Spinal cord (tissue), 10 donors: ENCODE data around the gene PSMD12. TPM values are rescaled to one million over a fixed set of nuclear protein-coding genes. Genes with fewer than 3 reads are reported as not detected.

Experiments
- DNase-seq, 6 donors: peaks; one replicate each; pipeline versions ENCODE4 v3.0.0 to v3.0.0-alpha.2; 2013 to 2015; ENCODE audit warnings: low spot score in 6 of 6, low read depth in 4 of 6
- H3K27ac ChIP-seq: one replicate; pipeline ENCODE4 v1.5.1; 2013; ENCODE audit warnings: low read depth, low read length, control low read depth
- H3K27me3 ChIP-seq: one replicate; pipeline ENCODE4 v1.6.1; 2013; ENCODE audit warnings: low read length; ENCODE audit not compliant: control insufficient read depth, insufficient read depth
- H3K36me3 ChIP-seq: one replicate; pipeline ENCODE4 v1.6.1; 2013; ENCODE audit warnings: low read length; ENCODE audit not compliant: control insufficient read depth, insufficient read depth
- H3K4me1 ChIP-seq: one replicate; pipeline ENCODE4 v1.6.1; 2013; ENCODE audit warnings: low read length; ENCODE audit not compliant: control insufficient read depth, insufficient read depth
- H3K4me3 ChIP-seq: one replicate; pipeline ENCODE4 v1.5.1; 2013; ENCODE audit warnings: low read depth, low read length, control low read depth
- H3K9me3 ChIP-seq: one replicate; pipeline ENCODE4 v1.6.1; 2013; ENCODE audit warnings: low read length; ENCODE audit not compliant: control insufficient read depth, insufficient read depth
- WGBS: methylation state at CpG from one replicate; pipeline ENCODE4 v1.1.5; 2013; ENCODE audit warnings: missing lambda C conversion rate; ENCODE audit not compliant: insufficient coverage; 5-methylcytosine and 5-hydroxymethylcytosine counted together
- polyA plus RNA-seq, 2 donors: library from polyadenylated mRNA; unstranded; fragments of 120-200 nt; gene quantifications; one replicate each; pipeline ENCODE4 v1.2.1, GENCODE V29; 2013; ENCODE audit not compliant: insufficient read length in 2 of 2
- total RNA-seq, 2 donors: library from RNA; depleted of rRNA in 1 of 2; stranded (reverse); fragments of 120-200 nt in 1 of 2; fragments of >200 nt in 1 of 2; gene quantifications; one replicate each; pipeline versions ENCODE4 v1.2.3 to v1.2.4, GENCODE V29; 2013 to 2014
- donor health status: healthy.

PSMD12 gene
- total and polyA plus RNA-seq, 4 donors: 19.1 to 49.3 (median 42.8) TPM

DNA sequence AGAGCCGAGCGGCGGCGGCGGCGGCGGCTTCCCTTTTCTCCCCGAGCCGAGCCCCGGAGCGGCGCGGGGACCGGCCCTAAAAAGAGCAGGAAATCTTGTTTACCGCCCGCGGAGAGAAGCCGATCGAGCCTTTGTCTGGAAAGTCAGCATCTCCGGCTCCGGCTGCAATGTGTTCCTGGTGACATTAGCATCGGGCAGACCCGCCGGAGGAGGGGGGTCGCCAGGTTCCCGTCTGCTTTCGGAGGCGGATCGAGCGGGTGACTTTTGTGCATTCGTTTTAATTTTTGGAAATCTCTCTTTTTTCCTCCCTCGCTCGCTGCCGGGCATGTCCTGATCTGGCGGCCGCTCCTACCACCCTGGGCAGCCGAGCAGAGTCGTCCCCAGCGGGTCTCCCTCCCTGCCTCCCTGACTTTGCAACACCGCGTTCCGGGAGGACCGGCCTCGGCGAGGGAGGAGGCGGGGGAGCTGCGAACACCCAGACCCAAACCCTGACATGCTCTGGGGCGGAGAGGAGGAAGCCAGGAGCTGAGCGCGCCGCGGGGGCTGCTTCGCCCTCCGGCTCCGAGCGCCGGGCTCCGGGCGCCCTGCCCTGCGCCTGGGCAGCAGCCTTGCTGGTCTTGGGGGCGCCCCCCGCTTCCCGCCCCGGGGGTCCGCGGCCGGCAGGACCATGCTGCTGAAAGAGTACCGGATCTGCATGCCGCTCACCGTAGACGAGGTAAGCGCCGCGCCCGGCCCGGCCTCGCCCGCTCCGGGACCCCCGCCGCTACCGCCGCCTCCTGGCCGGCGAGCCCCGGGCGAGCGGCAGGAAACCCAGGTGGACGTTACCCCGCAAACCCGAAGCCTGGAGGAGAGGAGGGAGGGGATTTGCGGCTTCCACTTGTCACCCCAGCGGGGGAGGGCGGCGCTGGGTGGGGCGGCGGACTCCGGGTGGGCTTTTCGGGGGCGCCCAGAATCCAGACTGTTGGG is 11.4 kb upstream of the PSMD12 start:
- WGBS: under 1% methylated on average over 91 of the region's 100 CpGs
- peak overlapping the region; percentile 98 for H3K27ac ChIP-seq
- no peaks in the 10 kb centered on the region for H3K9me3 ChIP-seq
- peak in 2 of 6 donors; percentile 69 to 74 for DNase-seq
- no peaks in the 10 kb centered on the region for H3K27me3 ChIP-seq
- peak overlapping the region; percentile 91 for H3K4me3 ChIP-seq
- H3K4me1 ChIP-seq: peaks cover 33% of the 10 kb centered on the region
- peaks cover 4% of the 10 kb centered on the region for H3K36me3 ChIP-seq

DNA sequence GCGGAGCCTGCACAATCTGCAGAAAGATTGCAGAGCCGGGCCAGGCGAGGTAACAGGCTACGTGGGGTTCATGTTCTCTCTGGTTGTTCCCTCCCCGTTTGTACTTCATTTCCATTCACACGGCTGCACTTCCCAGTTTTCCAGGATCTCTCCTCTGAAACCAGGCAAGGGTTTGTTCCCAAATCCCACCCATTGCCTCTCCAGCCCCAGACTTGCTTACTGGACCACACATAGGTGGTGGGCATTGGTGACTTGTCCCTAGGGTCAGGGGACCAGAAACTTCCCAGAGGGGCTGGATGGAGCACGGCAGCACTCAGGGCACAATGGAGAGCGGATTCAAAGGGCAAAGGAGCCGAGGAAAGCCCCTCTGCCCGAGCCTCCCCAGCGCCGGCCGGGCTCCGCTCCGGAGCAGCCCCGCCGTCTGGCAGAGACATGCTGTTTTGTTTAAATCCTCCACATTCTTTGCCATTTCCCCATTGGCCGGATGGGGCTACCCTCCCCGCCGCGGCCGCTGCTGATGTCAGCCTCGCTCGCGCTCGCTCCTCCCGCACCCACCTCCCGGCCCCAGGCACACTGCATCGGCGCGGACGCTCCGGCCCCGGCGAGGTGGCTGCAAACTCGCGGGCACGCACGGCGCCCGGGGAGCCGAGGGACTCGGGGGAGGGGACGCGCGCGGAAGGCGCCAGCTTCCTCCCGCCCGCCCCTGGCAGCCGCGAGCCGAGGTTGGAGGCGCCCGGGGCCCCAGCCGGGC is 10.5 kb upstream of the PSMD12 start, which contains the start of gene PITPNC1:
Gene PITPNC1 (plus strand): TSS at position 545 of the 751 bp plus-strand sequence.
- DNase-seq: peak in 5 of 6 donors; percentile 74 to 96 (median 81)
- H3K27ac ChIP-seq: peak within 1 kb of the TSS; percentile 98
- whole genome bisulfite sequencing: under 1% methylated on average over 56 of the region's 56 CpGs
- no peaks in the 10 kb centered on the region for H3K27me3 ChIP-seq
- H3K4me3 ChIP-seq: peak within 1 kb of the TSS; percentile 91
- peaks cover 33% of the 10 kb centered on the region for H3K4me1 ChIP-seq
- no peaks in the 10 kb centered on the region for H3K9me3 ChIP-seq
- peaks cover 4% of the 10 kb centered on the region for H3K36me3 ChIP-seq

DNA sequence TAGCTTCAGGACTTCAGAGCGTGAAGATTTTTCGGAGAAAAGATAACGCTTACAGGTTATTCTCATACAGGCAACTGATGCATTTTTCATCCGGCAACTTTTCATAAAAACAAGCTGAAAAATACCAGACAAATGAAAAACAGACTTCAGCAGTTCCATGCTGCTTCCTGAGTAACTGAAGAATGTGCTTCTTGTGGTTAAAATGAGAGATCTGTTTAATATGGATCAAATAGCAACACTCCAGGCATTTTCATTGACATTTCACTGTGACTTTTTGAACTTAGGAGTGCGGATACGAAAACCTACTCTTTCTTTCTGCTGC is 10.0 kb upstream of the PSMD12 start:
- no peaks in the 10 kb centered on the region for H3K27me3 ChIP-seq
- H3K4me3 ChIP-seq: peak overlapping the region; percentile 91
- 33% methylated on average over 5 of the region's 6 CpGs for WGBS
- DNase-seq: peak in 1 of 6 donors; percentile 26
- peaks cover under 1% of the 10 kb centered on the region for H3K36me3 ChIP-seq
- peaks cover 29% of the 10 kb centered on the region for H3K4me1 ChIP-seq
- H3K27ac ChIP-seq: peak overlapping the region; percentile 98
- no peaks in the 10 kb centered on the region for H3K9me3 ChIP-seq

DNA sequence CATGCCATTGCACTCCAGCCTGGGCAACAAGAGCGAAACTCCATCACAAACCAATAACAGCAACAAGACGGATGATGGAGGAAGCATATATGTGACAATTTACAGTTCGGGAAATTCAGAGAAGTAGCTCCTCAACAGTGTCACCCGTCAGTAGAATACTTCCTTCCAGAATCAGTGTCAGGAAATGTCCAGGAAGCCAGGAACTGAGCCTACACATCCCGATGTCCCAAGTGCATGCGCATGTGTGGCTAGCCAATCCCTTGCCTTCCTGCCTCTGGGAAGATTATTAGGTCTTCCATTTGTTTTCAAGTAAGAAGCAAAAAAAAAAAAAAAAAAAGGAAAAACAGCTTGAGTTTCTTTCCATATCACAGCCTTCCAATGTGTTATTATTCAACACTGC is 9.3 kb upstream of the PSMD12 start:
- DNase-seq: peak in 1 of 6 donors; percentile 30
- Histone ChIP-seq H3K9me3 (no peaks in the 10 kb centered on the region), H3K36me3 (no peaks in the 10 kb centered on the region), H3K4me3 (no peak overlapping the region), H3K27me3 (no peaks in the 10 kb centered on the region), H3K4me1 (peaks cover 27% of the 10 kb centered on the region), H3K27ac (no peak overlapping the region)
- 81% methylated on average over 3 of the region's 6 CpGs for WGBS

DNA sequence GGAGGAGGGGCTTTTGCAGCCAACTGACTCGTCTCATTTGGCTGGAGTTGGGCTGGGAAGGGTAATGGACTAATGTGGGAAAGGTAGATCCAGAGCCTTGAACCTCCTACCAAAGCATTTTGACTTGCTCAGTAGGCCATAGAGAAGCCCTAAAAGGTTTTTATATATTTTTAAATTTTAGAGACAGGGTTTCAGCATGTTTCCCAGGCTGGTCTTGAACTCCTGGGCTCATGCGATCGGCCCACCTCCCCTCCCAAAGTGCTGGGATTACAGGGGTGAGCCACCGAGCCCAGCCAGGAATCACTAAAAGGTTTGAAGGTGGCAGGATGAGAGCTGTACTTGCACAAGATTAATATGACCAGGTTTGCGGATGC is 8.7 kb upstream of the PSMD12 start:
- WGBS: 56% methylated on average over 2 of the region's 5 CpGs
- Histone ChIP-seq H3K4me1 (peaks cover 25% of the 10 kb centered on the region), H3K36me3 (no peaks in the 10 kb centered on the region), H3K9me3 (no peaks in the 10 kb centered on the region), H3K4me3 (no peak overlapping the region), H3K27ac (no peak overlapping the region), H3K27me3 (no peaks in the 10 kb centered on the region)
- no peak for DNase-seq

DNA sequence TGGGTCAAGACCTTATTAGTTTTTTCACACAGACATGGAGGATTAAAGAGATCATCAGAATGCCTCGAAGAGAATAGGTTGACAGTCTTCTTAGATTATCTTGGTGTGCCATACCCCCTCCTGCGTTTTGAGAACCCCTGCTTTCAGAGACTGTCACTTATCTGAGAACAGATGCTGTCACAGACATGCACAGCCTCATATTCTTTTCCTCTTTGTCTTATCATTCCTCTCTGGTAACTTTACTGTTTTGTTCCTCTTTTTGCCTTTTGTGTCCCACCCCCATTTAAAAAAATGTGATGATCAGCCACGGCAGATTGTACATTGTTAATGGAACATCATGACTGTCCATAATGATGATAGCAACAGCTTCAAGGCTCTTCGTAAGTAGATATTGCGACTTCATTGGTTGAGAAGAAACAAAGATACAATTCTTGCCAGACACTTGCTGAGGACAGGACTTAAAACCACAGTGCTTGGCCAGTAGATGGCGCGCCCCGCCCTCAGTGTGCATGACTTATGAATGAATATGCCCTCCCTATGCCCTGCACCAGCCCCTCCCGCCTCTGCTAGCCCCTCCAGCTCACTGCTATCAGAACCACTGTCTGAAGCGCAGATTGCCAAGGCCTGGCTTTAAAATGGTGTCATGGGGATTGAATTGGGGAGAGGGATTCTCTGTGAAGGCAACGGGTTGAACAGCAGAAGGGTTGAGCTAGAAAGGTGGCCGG is 8.1 kb upstream of the PSMD12 start:
- WGBS: 14% methylated on average over 10 of the region's 12 CpGs
- Histone ChIP-seq H3K27ac (no peak overlapping the region), H3K4me1 (peaks cover 23% of the 10 kb centered on the region), H3K27me3 (no peaks in the 10 kb centered on the region), H3K4me3 (no peak overlapping the region), H3K36me3 (no peaks in the 10 kb centered on the region), H3K9me3 (no peaks in the 10 kb centered on the region)
- peak in 5 of 6 donors; percentile 63 to 97 (median 75) for DNase-seq

DNA sequence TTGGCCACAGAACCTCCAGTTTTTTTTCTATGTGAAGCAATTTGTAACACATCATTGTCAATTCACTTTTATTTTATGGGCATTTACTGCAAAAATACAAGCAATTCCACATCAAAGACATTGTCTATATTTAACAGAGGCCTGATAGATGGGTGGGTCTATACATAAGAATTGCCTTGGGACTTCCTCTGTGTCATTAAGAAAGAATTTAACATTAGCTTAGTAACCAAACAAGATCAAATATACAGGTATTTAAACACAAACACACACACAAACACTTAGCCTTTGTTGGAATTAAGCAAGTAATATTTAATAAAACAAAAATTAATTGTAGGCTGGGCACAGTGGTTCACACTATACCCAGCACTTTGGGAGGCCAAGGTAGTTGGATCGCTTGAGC is 6.4 kb upstream of the PSMD12 start:
- DNase-seq: no peak
- Histone ChIP-seq H3K36me3 (no peaks in the 10 kb centered on the region), H3K4me3 (no peak overlapping the region), H3K27ac (no peak overlapping the region), H3K4me1 (peaks cover 23% of the 10 kb centered on the region), H3K27me3 (no peaks in the 10 kb centered on the region), H3K9me3 (no peaks in the 10 kb centered on the region)
- no CpG with 5 or more reads among the region's 1 CpG for WGBS

DNA sequence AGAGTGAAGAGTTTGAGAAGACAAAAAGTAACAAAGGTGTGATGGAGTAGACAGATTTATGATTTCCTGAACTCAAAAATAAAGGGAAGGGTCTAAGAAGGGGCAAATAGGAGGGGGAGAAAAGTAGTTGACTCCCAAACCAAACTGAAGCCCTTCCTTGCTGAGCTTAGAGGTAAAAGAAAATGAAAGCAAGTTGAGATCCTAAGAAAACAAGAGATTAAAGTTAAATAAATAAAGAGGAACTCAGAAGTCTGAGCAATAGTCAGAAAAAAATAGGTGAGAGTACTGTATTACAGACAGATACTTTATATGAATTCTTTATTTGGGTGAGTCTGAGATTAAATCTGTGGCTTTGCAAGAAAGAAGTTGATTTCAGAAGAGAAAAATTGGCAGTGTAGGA is 3.3 kb upstream of the PSMD12 start:
- H3K36me3 ChIP-seq: peaks cover 5% of the 10 kb centered on the region
- peaks cover 12% of the 10 kb centered on the region for H3K4me1 ChIP-seq
- no peak for DNase-seq
- H3K9me3 ChIP-seq: no peaks in the 10 kb centered on the region
- H3K27me3 ChIP-seq: no peaks in the 10 kb centered on the region
- no peak overlapping the region for H3K4me3 ChIP-seq
- H3K27ac ChIP-seq: no peak overlapping the region

DNA sequence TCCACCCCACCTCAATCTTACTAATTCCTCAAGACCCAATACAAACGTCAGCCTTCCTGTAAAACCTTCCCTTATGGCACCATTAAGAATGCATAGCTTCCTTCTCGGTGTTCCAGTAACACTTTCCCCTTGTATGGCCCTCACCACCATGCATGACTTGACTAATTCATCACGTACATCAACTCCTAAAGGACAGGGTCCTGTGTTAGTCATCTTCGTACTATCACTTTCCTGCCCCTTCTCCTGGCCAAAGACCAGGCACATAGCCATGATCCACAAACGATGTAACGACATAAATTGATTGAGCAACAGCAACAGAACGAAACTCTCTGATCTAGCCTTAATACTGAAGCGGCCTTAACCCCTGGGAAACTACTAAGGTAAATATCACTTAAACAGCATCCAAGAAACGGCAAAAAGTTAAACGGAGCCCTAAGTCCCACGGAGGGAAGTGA is 612 bp downstream of the PSMD12 start:
- peak in 1 of 6 donors; percentile 27 for DNase-seq
- peaks cover 12% of the 10 kb centered on the region for H3K4me1 ChIP-seq
- peak overlapping the region; percentile 98 for H3K4me3 ChIP-seq
- no peaks in the 10 kb centered on the region for H3K9me3 ChIP-seq
- 0% methylated on average over 9 of the region's 11 CpGs for WGBS
- H3K27me3 ChIP-seq: no peaks in the 10 kb centered on the region
- H3K36me3 ChIP-seq: peaks cover 6% of the 10 kb centered on the region
- peak overlapping the region; percentile 88 for H3K27ac ChIP-seq
